H1 (cell line): ENCODE measurements around the gene TFAP2B. TPM values are rescaled to one million over a fixed set of nuclear protein-coding genes. Genes with fewer than 3 reads are reported as not detected.
A peak's percentile ranks its signal among the peaks of the same experiment; 100 is the strongest.

Experiments
- ASH2L ChIP-seq: fragments of 200-600, 300-600 bp; sonication (generic); IDR thresholded peaks from one replicate; pipeline ENCODE4 v1.7.1; 2017; ENCODE audit warnings: low read length
- CTBP2 ChIP-seq: IDR thresholded peaks from 2 replicates; pipeline ENCODE4 v1.7.0; 2011; ENCODE audit warnings: borderline replicate concordance, mild to moderate bottlenecking, moderate library complexity, mixed read lengths, low read length; ENCODE audit not compliant: insufficient read depth, insufficient read length
- EZH2 ChIP-seq: fragments of 200-600 bp; sonication (generic); IDR thresholded peaks from 2 replicates; pipeline ENCODE4 v1.7.1; 2012; ENCODE audit warnings: low read depth, mild to moderate bottlenecking, moderate library complexity, low read length, inconsistent platforms; ENCODE audit not compliant: severe bottlenecking
- KDM4A ChIP-seq: IDR thresholded peaks from one replicate; pipeline ENCODE4 v1.7.1; 2012; ENCODE audit warnings: low read depth, mild to moderate bottlenecking, moderate library complexity, low read length, inconsistent platforms; ENCODE audit not compliant: severe bottlenecking
- KDM5A ChIP-seq: fragments of 200-600 bp; IDR thresholded peaks from 2 replicates; pipeline ENCODE4 v1.7.1; 2012; ENCODE audit warnings: mild to moderate bottlenecking, low read length, inconsistent platforms, mixed read lengths
- POLR2AphosphoS5 ChIP-seq: IDR thresholded peaks from 2 replicates; pipeline ENCODE4 v1.6.1; 2011; ENCODE audit warnings: low read depth, low read length
- RNF2 ChIP-seq: fragments of 200-900, 300-1000 bp; sonication (generic); IDR thresholded peaks from 2 replicates; pipeline ENCODE4 v1.7.1; 2016; ENCODE audit warnings: borderline replicate concordance, low read depth, mild to moderate bottlenecking, antibody characterized with exemption, low read length; ENCODE audit not compliant: poor library complexity, severe bottlenecking; ENCODE audit errors: missing control alignments
- SIX5 ChIP-seq: IDR thresholded peaks from 2 replicates; pipeline ENCODE4 v1.6.1; 2011; ENCODE audit warnings: mild to moderate bottlenecking, low read depth, low read length
- polyA plus RNA-seq, 7 experiments: library from polyadenylated mRNA; depleted of rRNA in 3 of 7; stranded (reverse) in 5 of 7; unstranded in 2 of 7; fragments of >200 nt in 5 of 7; fragments of 200-250 nt in 2 of 7; gene quantifications; 1 replicate in 5 of 7; 2 replicates in 1 of 7; 4 replicates in 1 of 7; pipeline versions ENCODE4 v1.2.1 to v1.2.3, GENCODE V29; 2011 to 2013; ENCODE audit warnings: missing spikeins in 2 of 7, mixed read lengths in 2 of 7
- total RNA-seq: library from RNA; stranded (reverse); fragmentation: NEBNext Ultra II Directional; extraction: Animal tissue kit (Norgen Biotek cat#: 25700); gene quantifications from 2 replicates; pipeline ENCODE4 v1.2.1, GENCODE V29; 2021
- TF ChIP-seq, protein P1 (sequence below): IDR thresholded peaks from 2 replicates; pipeline ENCODE4 v1.6.1; 2012; ENCODE audit warnings: inconsistent platforms

The TFAP2B gene
- total and polyA plus RNA-seq, 2 of the 8 experiments (the other 6 are each of a cell fraction or from before 2014, with no cell fraction given), result not detected

DNA sequence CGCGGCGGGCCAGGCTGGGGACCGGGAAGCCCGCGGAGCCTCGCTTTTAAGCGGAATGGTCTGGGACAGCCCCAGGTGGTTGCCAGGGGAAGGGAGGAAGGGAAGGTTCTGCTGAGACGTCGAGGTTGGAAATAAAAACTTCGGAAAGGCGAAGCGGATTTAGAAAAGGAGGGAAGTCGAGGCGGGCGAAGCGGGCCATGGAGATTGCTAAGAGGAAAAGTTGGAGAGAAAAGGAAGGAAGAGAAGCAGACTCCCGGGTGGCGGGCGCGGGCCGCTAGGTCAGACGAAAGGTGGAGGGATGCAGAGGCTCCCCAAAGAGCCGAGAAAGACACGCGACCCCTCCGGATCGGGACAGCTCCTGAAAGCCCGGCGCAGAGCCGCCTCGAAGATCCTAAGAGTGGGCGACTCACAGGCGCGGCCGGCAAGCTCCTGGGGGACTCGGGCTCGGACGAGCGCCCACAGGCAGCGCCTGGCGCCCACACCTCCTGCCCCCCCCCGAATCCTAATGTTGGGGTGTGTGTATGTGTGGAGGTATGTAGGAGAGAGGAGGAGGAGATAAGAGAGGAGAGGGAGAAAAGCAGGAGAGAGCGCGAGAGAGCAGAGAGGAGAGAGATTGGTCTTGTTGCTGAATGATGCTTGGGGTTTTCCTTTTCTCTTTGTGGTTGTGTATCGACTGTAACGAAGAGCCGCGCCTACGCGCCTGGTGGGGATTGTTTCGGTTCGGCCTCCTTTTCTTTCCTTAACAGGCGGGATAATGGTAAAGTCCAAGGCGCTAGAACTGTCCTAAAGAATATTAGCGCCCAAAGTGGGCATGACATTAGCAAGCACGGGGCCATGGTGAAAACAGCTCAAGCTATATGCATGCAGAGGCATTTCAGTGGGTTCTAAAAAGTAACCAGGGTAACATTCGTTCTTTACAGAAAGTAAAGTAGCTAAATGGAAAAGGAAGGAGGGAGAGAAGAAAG lies 1.5 kb downstream of the TFAP2B start (continued):
- TF ChIP-seq ASH2L (peak; percentile 66), KDM4A (peak; percentile 36), SIX5 (no peak), POLR2AphosphoS5 (no peak), CTBP2 (peak; percentile 92), EZH2 (peak; percentile 99), KDM5A (no peak), RNF2 (peak; percentile 84)
- TF ChIP-seq, protein P1, sequence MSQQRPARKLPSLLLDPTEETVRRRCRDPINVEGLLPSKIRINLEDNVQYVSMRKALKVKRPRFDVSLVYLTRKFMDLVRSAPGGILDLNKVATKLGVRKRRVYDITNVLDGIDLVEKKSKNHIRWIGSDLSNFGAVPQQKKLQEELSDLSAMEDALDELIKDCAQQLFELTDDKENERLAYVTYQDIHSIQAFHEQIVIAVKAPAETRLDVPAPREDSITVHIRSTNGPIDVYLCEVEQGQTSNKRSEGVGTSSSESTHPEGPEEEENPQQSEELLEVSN, result peak; percentile 74
- TF ChIP-seq, all 59 proteins: peak for 9
